Measurements from ENCODE around the gene GALC. TPM values are rescaled to one million over a fixed set of nuclear protein-coding genes. Genes with fewer than 3 reads are reported as not detected.
"Not testable (repeated sequence)": the region's sequence is repeated elsewhere in the genome, so short reads cannot be mapped to it uniquely, and the experiment has no call there.

GALC gene
- total and polyA plus RNA-seq, 11 donors, result 6.1 to 28.2 (median 16.9) TPM

GRCh38 chr14:88025313-88025712, 32.3 kb upstream of the GALC start:
- no peaks in the 10 kb centered on the region for H3K36me3 ChIP-seq
- H3K4me3 ChIP-seq, result no peak overlapping the region
- no peaks in the 10 kb centered on the region for H3K27me3 ChIP-seq
- ATAC-seq (no peak), DNase-seq (no peak)
- no peak for TF ChIP-seq POLR2A (IDR thresholded peaks at IDR 0.05)
- TF ChIP-seq CTCF (IDR thresholded peaks at IDR 0.05), result no peak
- H3K27ac ChIP-seq, result no peak overlapping the region
- H3K4me1 ChIP-seq, result peaks cover 0 to 46% (median 0%) of the 10 kb centered on the region in 12 donors
- intact Hi-C loops (cut with DNase I), result no loop called here
- 49 to 56% (median 50%) methylated on average over 3 of the region's 3 CpGs for WGBS, 4 donors
- no peaks in the 10 kb centered on the region for H3K9me3 ChIP-seq

- intact Hi-C loops (cut with DNase I); H3K36me3 ChIP-seq; DNase-seq; H3K9me3 ChIP-seq; H3K27me3 ChIP-seq; ATAC-seq; H3K4me3 ChIP-seq: not testable (repeated sequence)
- peaks cover 0 to 38% (median 0%) of the 10 kb centered on the region in 12 donors for H3K4me1 ChIP-seq
- WGBS, 4 donors, result 58 to 72% (median 61%) methylated on average over 10 to 11 of the region's 11 CpGs
- H3K27ac ChIP-seq, result peak overlapping the region in 1 of 12 donors; percentile 33
Observed at GRCh38 chr14:88024252-88025086, 31.5 kb upstream of the GALC start.

GRCh38 chr14:88023658-88024187, 30.7 kb upstream of the GALC start:
- no peak for ATAC-seq
- H3K4me3 ChIP-seq, result no peak overlapping the region
- H3K4me1 ChIP-seq, result peaks cover 0 to 36% (median 0%) of the 10 kb centered on the region in 12 donors
- no peak for TF ChIP-seq CTCF (IDR thresholded peaks at IDR 0.05)
- no peak for TF ChIP-seq POLR2A (IDR thresholded peaks at IDR 0.05)
- no peak for DNase-seq
- H3K9me3 ChIP-seq, result no peaks in the 10 kb centered on the region
- intact Hi-C loops (cut with DNase I), result no loop called here
- no peaks in the 10 kb centered on the region for H3K27me3 ChIP-seq
- WGBS, 4 donors, result 44 to 54% (median 53%) methylated on average over 3 of the region's 3 CpGs
- H3K36me3 ChIP-seq, result no peaks in the 10 kb centered on the region
- peak overlapping the region in 1 of 12 donors; percentile 33 for H3K27ac ChIP-seq

- no peak for ATAC-seq
- DNase-seq, result no peak
- TF ChIP-seq CTCF (IDR thresholded peaks at IDR 0.05) (no peak), POLR2A (IDR thresholded peaks at IDR 0.05) (no peak)
- intact Hi-C loops (cut with DNase I), result loop anchor here in 4 of 10 donors (5.0 to 10.0 kb wide), 3 partner anchors 150 to 367 kb away; partner anchors contain the start of gene SPATA7 (in 3 of the 4)
- H3K9me3 ChIP-seq, result no peaks in the 10 kb centered on the region
- no peak overlapping the region for H3K4me3 ChIP-seq
- peaks cover 0 to 26% (median 0%) of the 10 kb centered on the region in 12 donors for H3K4me1 ChIP-seq
- H3K36me3 ChIP-seq, result peaks cover 0 to 5% (median 0%) of the 10 kb centered on the region in 9 donors
- H3K27ac ChIP-seq, result peak overlapping the region in 1 of 12 donors; percentile 43
- WGBS, 4 donors, result 43 to 93% (median 92%) methylated on average over 2 of the region's 2 CpGs
- no peaks in the 10 kb centered on the region for H3K27me3 ChIP-seq
Observed at GRCh38 chr14:88017535-88017934, 24.6 kb upstream of the GALC start.

Data from heart left ventricle (tissue), 16 donors.